ENCODE data around the gene HECTD4. TPM values are rescaled to one million over a fixed set of nuclear protein-coding genes. Genes with fewer than 3 reads are reported as not detected.
A peak's percentile ranks its signal among the peaks of the same experiment; 100 is the strongest.

HECTD4 gene
- total RNA-seq, 2 donors from 2014 or later, result 30.8 to 33.1 TPM

- Mint-ChIP-seq H3K27ac (no peak overlapping the region), H3K9me3 (no peaks in the 10 kb centered on the region), H3K4me1 (peaks cover 16% of the 10 kb centered on the region), H3K36me3 (ENCODE audit: low read depth) (peaks cover 83% of the 10 kb centered on the region), H3K4me3 (no peak overlapping the region), H3K27me3 (no peaks in the 10 kb centered on the region)
- ATAC-seq (replicated peaks), result no peak
Measured at GRCh38 chr12:112134731-112135130, 247.5 kb downstream of the HECTD4 start.

GRCh38 chr12:112133418-112133817, 248.8 kb downstream of the HECTD4 start:
- Mint-ChIP-seq H3K9me3 (no peaks in the 10 kb centered on the region), H3K27me3 (no peaks in the 10 kb centered on the region), H3K27ac (no peak overlapping the region), H3K4me3 (no peak overlapping the region), H3K36me3 (ENCODE audit: low read depth) (peaks cover 70% of the 10 kb centered on the region), H3K4me1 (peaks cover 16% of the 10 kb centered on the region)
- no peak for ATAC-seq (replicated peaks)

GRCh38 chr12:112131686-112132085, 250.5 kb downstream of the HECTD4 start:
- Mint-ChIP-seq H3K27me3 (no peaks in the 10 kb centered on the region), H3K36me3 (ENCODE audit: low read depth) (peaks cover 65% of the 10 kb centered on the region), H3K4me3 (peak overlapping the region; percentile 78), H3K4me1 (peaks cover 25% of the 10 kb centered on the region), H3K9me3 (no peaks in the 10 kb centered on the region), H3K27ac (peak overlapping the region; percentile 82)
- no peak for ATAC-seq (replicated peaks)

- peak overlapping the region; percentile 78 for H3K4me3 Mint-ChIP-seq
- peaks cover 25% of the 10 kb centered on the region for H3K4me1 Mint-ChIP-seq
- ATAC-seq (replicated peaks), result peak; percentile 79
- peaks cover 59% of the 10 kb centered on the region for H3K36me3 Mint-ChIP-seq (ENCODE audit: low read depth)
- no peaks in the 10 kb centered on the region for H3K27me3 Mint-ChIP-seq
- peak overlapping the region; percentile 82 for H3K27ac Mint-ChIP-seq
- H3K9me3 Mint-ChIP-seq, result no peaks in the 10 kb centered on the region
Measured at GRCh38 chr12:112130441-112130998, 251.7 kb downstream of the HECTD4 start.

GRCh38 chr12:112126911-112127310, 255.3 kb downstream of the HECTD4 start:
- no peaks in the 10 kb centered on the region for H3K27me3 Mint-ChIP-seq
- H3K4me1 Mint-ChIP-seq, result peaks cover 19% of the 10 kb centered on the region
- no peak for ATAC-seq (replicated peaks)
- peaks cover 26% of the 10 kb centered on the region for H3K36me3 Mint-ChIP-seq (ENCODE audit: low read depth)
- no peaks in the 10 kb centered on the region for H3K9me3 Mint-ChIP-seq
- H3K4me3 Mint-ChIP-seq, result peak overlapping the region; percentile 74
- H3K27ac Mint-ChIP-seq, result peak overlapping the region; percentile 72

- peak overlapping the region; percentile 74 for H3K4me3 Mint-ChIP-seq
- peaks cover 13% of the 10 kb centered on the region for H3K4me1 Mint-ChIP-seq
- no peak for ATAC-seq (replicated peaks)
- peak overlapping the region; percentile 72 for H3K27ac Mint-ChIP-seq
- H3K36me3 Mint-ChIP-seq (ENCODE audit: low read depth), result peaks cover 17% of the 10 kb centered on the region
- H3K27me3 Mint-ChIP-seq, result no peaks in the 10 kb centered on the region
- H3K9me3 Mint-ChIP-seq, result no peaks in the 10 kb centered on the region
Measured at GRCh38 chr12:112126000-112126438, 256.2 kb downstream of the HECTD4 start.

- peaks cover 3% of the 10 kb centered on the region for H3K27me3 Mint-ChIP-seq
Measured at GRCh38 chr12:112125250-112125999, 256.8 kb downstream of the HECTD4 start, which contains the start of gene TRAFD1. TRAFD1 (plus strand) TSS chr12:112125560; CDS start chr12:112130523, 4,963 bp downstream.

GRCh38 chr12:112124918-112125249, 257.3 kb downstream of the HECTD4 start:
- peak overlapping the region; percentile 72 for H3K27ac Mint-ChIP-seq
- peaks cover 14% of the 10 kb centered on the region for H3K4me1 Mint-ChIP-seq
- H3K9me3 Mint-ChIP-seq, result no peaks in the 10 kb centered on the region
- peak overlapping the region; percentile 74 for H3K4me3 Mint-ChIP-seq
- peaks cover 12% of the 10 kb centered on the region for H3K36me3 Mint-ChIP-seq (ENCODE audit: low read depth)
- H3K27me3 Mint-ChIP-seq, result peaks cover 3% of the 10 kb centered on the region
- no peak for ATAC-seq (replicated peaks)

More at GRCh38 chr12:112125250-112125999, 256.8 kb downstream of the HECTD4 start, which contains the start of gene TRAFD1:
- Mint-ChIP-seq H3K4me3 (peak within 1 kb of the TSS; percentile 74), H3K27ac (peak within 1 kb of the TSS; percentile 72), H3K4me1 (peaks cover 14% of the 10 kb centered on the region), H3K9me3 (no peaks in the 10 kb centered on the region), H3K36me3 (ENCODE audit: low read depth) (peaks cover 12% of the 10 kb centered on the region)
- ATAC-seq (replicated peaks), result peak; percentile 99

- Mint-ChIP-seq H3K36me3 (ENCODE audit: low read depth) (peaks cover 12% of the 10 kb centered on the region), H3K9me3 (no peaks in the 10 kb centered on the region), H3K4me3 (no peak overlapping the region), H3K4me1 (peaks cover 14% of the 10 kb centered on the region), H3K27ac (no peak overlapping the region), H3K27me3 (peaks cover 3% of the 10 kb centered on the region)
- ATAC-seq (replicated peaks), result no peak
Measured at GRCh38 chr12:112122823-112123690, 259.2 kb downstream of the HECTD4 start.

- Mint-ChIP-seq H3K27me3 (peaks cover 3% of the 10 kb centered on the region), H3K27ac (no peak overlapping the region), H3K9me3 (no peaks in the 10 kb centered on the region), H3K36me3 (ENCODE audit: low read depth) (peaks cover 9% of the 10 kb centered on the region), H3K4me3 (no peak overlapping the region), H3K4me1 (peaks cover 8% of the 10 kb centered on the region)
- no peak for ATAC-seq (replicated peaks)
Measured at GRCh38 chr12:112121780-112122565, 260.3 kb downstream of the HECTD4 start.

GRCh38 chr12:112117685-112118084, 264.5 kb downstream of the HECTD4 start:
- no peaks in the 10 kb centered on the region for H3K9me3 Mint-ChIP-seq
- no peaks in the 10 kb centered on the region for H3K36me3 Mint-ChIP-seq (ENCODE audit: low read depth)
- H3K27ac Mint-ChIP-seq, result no peak overlapping the region
- no peak overlapping the region for H3K4me3 Mint-ChIP-seq
- peaks cover 11% of the 10 kb centered on the region for H3K4me1 Mint-ChIP-seq
- H3K27me3 Mint-ChIP-seq, result peaks cover 3% of the 10 kb centered on the region
- no peak for ATAC-seq (replicated peaks)

- Mint-ChIP-seq H3K4me1 (peaks cover 15% of the 10 kb centered on the region), H3K36me3 (ENCODE audit: low read depth) (no peaks in the 10 kb centered on the region), H3K4me3 (peak overlapping the region; percentile 17), H3K9me3 (no peaks in the 10 kb centered on the region), H3K27me3 (peaks cover 3% of the 10 kb centered on the region), H3K27ac (peak overlapping the region; percentile 8)
- peak; percentile 85 for ATAC-seq (replicated peaks)
Measured at GRCh38 chr12:112116232-112117060, 265.8 kb downstream of the HECTD4 start.
